Panc1 (cell line): Measurements from ENCODE around the gene EFNA5. TPM values are rescaled to one million over a fixed set of nuclear protein-coding genes. Genes with fewer than 3 reads are reported as not detected.

Experiments
- ATAC-seq: fragments of 200-7000 bp; cut with Tn5 transposase; 2 replicates; pipeline ENCODE4 v1.9.1; 2020; ENCODE audit warnings: mild to moderate bottlenecking, moderate library complexity
- BruUV-seq: library from RNA; stranded (reverse); fragments of 400-500 nt; replicated peaks from 2 replicates; lab custom pipeline; 2021; lab: Mats Ljungman, UMichigan
- CTCF ChIA-PET: fragments of 300-600 bp; sonication (Branson Sonifier 250); formaldehyde crosslinking; loops from one replicate; lab custom pipeline; 2022; ENCODE audit warnings: antibody characterized with exemption; lab: Charles Lee
- POLR2A ChIA-PET: fragments of 300-600 bp; sonication (Branson Sonifier 250); formaldehyde crosslinking; loops from one replicate; lab custom pipeline; 2022; ENCODE audit warnings: antibody characterized with exemption; lab: Charles Lee
- DNase-seq: peaks from one replicate; pipeline ENCODE4 v3.0.0-alpha.2; 2010; ENCODE audit warnings: low read depth, low spot score
- H3K27ac ChIP-seq: 2 replicates; pipeline ENCODE4 v1.5.1; 2011; ENCODE audit warnings: mild to moderate bottlenecking, low read length, inconsistent platforms
- H3K27me3 ChIP-seq: fragments of 200-500 bp; sonication (Bioruptor generic); 2 replicates; pipeline ENCODE4 v1.6.0; 2014; ENCODE audit warnings: low read length, inconsistent platforms; ENCODE audit not compliant: control insufficient read depth, insufficient read depth
- H3K36me3 ChIP-seq: fragments of 200-500 bp; sonication (Bioruptor generic); 2 replicates; pipeline ENCODE4 v1.5.1; 2014; ENCODE audit warnings: inconsistent platforms, mild to moderate bottlenecking, low read length, moderate library complexity; ENCODE audit not compliant: control insufficient read depth, insufficient read depth
- H3K4me1 ChIP-seq: 2 replicates; pipeline ENCODE4 v1.5.1; 2011; ENCODE audit warnings: inconsistent platforms, mild to moderate bottlenecking, low read length, moderate library complexity; ENCODE audit not compliant: control insufficient read depth, insufficient read depth
- H3K4me3 ChIP-seq, 2 experiments: 2 replicates each; pipeline ENCODE4 v1.5.1; 2011 to 2012; ENCODE audit warnings: low read depth in 2 of 2, low read length in 2 of 2, mild to moderate bottlenecking in 2 of 2, inconsistent platforms in 1 of 2, moderate library complexity in 1 of 2
- H3K9me3 ChIP-seq: fragments of 200-500 bp; sonication (Bioruptor generic); 2 replicates; pipeline ENCODE4 v1.5.1; 2014; ENCODE audit warnings: low read depth, mild to moderate bottlenecking, inconsistent platforms, low read length, moderate library complexity; ENCODE audit not compliant: control insufficient read depth, insufficient read depth
- CTCF ChIP-seq: fragments of 450-650 bp; IDR thresholded peaks from 2 replicates; pipeline ENCODE4 v1.5.1; 2017; ENCODE audit warnings: mild to moderate bottlenecking
- POLR2AphosphoS5 ChIP-seq: IDR thresholded peaks from 2 replicates; pipeline ENCODE4 v1.6.1; 2012; ENCODE audit warnings: mild to moderate bottlenecking, low read depth, low read length, moderate library complexity
- SIN3A ChIP-seq: IDR thresholded peaks from 2 replicates; pipeline ENCODE4 v1.6.1; 2012; ENCODE audit warnings: low read depth, mild to moderate bottlenecking, low read length, moderate library complexity, borderline replicate concordance; ENCODE audit not compliant: insufficient read depth
- TCF7L2 ChIP-seq: IDR thresholded peaks from 2 replicates; pipeline ENCODE4 v1.6.1; 2011; ENCODE audit warnings: mild to moderate bottlenecking, low read depth, low read length, inconsistent platforms
- in situ Hi-C: cut with HindIII; loops from 2 replicates; pipeline ENCODE4 v1.10.0; 2016; ENCODE audit warnings: low sequenced_read_pairs, low pct_unique_long_range_greater_than_20kb
- intact Hi-C: fragments of 100-400 bp; cut with micrococcal nuclease; formaldehyde crosslinking; loops from one replicate; pipeline ENCODE4 v1.10.0; 2022; ENCODE audit not compliant: unreplicated experiment
- total RNA-seq: library from RNA; stranded (reverse); gene quantifications from one replicate; pipeline ENCODE4 v1.2.1, GENCODE V29; 2021; ENCODE audit not compliant: unreplicated experiment
- TF ChIP-seq, protein P1 (sequence below), 2 experiments: IDR thresholded peaks; 2 replicates each; pipeline ENCODE4 v1.6.1; 2011 to 2012; ENCODE audit warnings: low read depth in 2 of 2, control low read depth in 1 of 2, low read length in 1 of 2, mild to moderate bottlenecking in 1 of 2, moderate library complexity in 1 of 2; ENCODE audit not compliant: insufficient read depth in 1 of 2

The EFNA5 gene
- total RNA-seq, 1 experiment from 2014 or later = 30.5 TPM

DNA sequence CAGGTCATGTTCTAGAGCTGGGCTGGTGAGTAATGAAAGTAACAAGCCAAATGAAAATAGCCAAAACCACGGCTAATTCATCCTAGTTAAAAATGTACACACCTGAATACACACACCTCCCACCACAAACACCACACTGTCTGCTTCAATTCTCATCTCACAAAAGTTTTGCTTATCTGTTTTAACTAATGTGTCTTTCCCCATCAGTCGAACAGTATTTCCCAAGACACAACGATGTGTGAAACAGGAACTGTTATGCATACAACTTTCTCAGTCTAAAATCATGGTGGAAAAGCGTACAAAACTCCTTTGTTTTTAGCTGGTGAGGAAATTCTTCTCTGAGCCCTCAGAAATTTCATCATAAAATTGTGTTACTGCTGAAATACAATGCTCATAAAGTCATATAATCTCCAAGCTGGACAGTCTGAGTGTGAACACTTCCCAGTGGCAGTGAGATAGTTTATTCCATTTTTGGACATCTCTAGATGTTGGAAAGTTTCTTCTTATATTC lies 242.4 kb downstream of the EFNA5 start:
- ATAC-seq (no peak), DNase-seq (no peak)
- H3K27ac ChIP-seq = peak overlapping the region; percentile 77
- no peaks in the 10 kb centered on the region for H3K9me3 ChIP-seq
- no peaks in the 10 kb centered on the region for H3K27me3 ChIP-seq
- no peaks in the 10 kb centered on the region for H3K36me3 ChIP-seq
- in situ Hi-C loops = no loop called here
- intact Hi-C loops = no loop called here
- TF ChIP-seq SIN3A = no peak
- no peak for TF ChIP-seq CTCF
- TF ChIP-seq TCF7L2 = no peak
- TF ChIP-seq, protein P1, sequence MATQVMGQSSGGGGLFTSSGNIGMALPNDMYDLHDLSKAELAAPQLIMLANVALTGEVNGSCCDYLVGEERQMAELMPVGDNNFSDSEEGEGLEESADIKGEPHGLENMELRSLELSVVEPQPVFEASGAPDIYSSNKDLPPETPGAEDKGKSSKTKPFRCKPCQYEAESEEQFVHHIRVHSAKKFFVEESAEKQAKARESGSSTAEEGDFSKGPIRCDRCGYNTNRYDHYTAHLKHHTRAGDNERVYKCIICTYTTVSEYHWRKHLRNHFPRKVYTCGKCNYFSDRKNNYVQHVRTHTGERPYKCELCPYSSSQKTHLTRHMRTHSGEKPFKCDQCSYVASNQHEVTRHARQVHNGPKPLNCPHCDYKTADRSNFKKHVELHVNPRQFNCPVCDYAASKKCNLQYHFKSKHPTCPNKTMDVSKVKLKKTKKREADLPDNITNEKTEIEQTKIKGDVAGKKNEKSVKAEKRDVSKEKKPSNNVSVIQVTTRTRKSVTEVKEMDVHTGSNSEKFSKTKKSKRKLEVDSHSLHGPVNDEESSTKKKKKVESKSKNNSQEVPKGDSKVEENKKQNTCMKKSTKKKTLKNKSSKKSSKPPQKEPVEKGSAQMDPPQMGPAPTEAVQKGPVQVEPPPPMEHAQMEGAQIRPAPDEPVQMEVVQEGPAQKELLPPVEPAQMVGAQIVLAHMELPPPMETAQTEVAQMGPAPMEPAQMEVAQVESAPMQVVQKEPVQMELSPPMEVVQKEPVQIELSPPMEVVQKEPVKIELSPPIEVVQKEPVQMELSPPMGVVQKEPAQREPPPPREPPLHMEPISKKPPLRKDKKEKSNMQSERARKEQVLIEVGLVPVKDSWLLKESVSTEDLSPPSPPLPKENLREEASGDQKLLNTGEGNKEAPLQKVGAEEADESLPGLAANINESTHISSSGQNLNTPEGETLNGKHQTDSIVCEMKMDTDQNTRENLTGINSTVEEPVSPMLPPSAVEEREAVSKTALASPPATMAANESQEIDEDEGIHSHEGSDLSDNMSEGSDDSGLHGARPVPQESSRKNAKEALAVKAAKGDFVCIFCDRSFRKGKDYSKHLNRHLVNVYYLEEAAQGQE (IDR thresholded peaks at IDR 0.05; ENCODE audit: insufficient read depth in 1 of 2, low read depth in 2 of 2, low read length in 1 of 2) = no peak
- TF ChIP-seq POLR2AphosphoS5 = no peak
- peaks cover 65% of the 10 kb centered on the region for H3K4me1 ChIP-seq
- ChIA-PET POLR2A (interaction anchor here (1.2 kb wide), 1 partner anchor 37 kb away, joined by 4 read pairs; no protein-coding TSS in a partner anchor), CTCF (no interaction called here)
- peak overlapping the region; percentile 1 to 26; a peak in 2 of 4 replicates for H3K4me3 ChIP-seq
- BruUV-seq = no TSS peak

- no TSS peak for BruUV-seq
- DNase-seq (no peak), ATAC-seq (no peak)
- ChIA-PET POLR2A (no interaction called here), CTCF (no interaction called here)
- intact Hi-C loops = no loop called here
- TF ChIP-seq SIN3A = no peak
- Histone ChIP-seq H3K36me3 (no peaks in the 10 kb centered on the region), H3K4me3 (no peak overlapping the region), H3K9me3 (no peaks in the 10 kb centered on the region), H3K27me3 (no peaks in the 10 kb centered on the region), H3K27ac (peak overlapping the region; percentile 83), H3K4me1 (peaks cover 62% of the 10 kb centered on the region)
- in situ Hi-C loops = no loop called here
Observed at GRCh38 chr5:107426872-107427271, 243.9 kb downstream of the EFNA5 start.

DNA sequence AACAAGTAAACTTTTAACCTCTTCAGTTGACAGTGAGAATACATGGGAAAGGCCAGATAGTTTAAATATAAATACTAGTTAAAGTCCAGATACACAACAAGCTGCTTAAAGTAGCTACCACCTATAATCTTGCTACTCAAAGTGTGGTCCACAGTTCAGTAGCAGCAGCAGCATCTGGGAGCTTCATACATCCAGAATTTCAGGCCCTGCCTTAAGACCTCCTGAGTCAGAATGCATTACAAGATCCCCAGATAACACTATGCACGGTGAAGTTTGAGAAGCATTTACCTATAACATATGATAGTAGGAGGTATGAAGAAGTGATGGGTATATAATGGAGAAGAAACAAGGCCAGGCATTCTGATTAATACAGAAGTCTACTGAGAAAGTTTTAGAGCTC lies 244.5 kb downstream of the EFNA5 start:
- BruUV-seq = no TSS peak
- peak; percentile 65 for ATAC-seq
- DNase-seq = no peak
- Histone ChIP-seq H3K36me3 (no peaks in the 10 kb centered on the region), H3K4me3 (no peak overlapping the region), H3K4me1 (peaks cover 57% of the 10 kb centered on the region), H3K27me3 (no peaks in the 10 kb centered on the region), H3K27ac (peak overlapping the region; percentile 83), H3K9me3 (no peaks in the 10 kb centered on the region)
- TF ChIP-seq, protein P1 (IDR thresholded peaks at IDR 0.05; ENCODE audit: insufficient read depth in 1 of 2, low read depth in 2 of 2, low read length in 1 of 2) = no peak
- TF ChIP-seq CTCF (no peak), SIN3A (no peak), POLR2AphosphoS5 (no peak), TCF7L2 (no peak; the same call in 1 of the 2 replicates)
- ChIA-PET CTCF (interaction anchor here (0.9 kb wide), 1 partner anchor 336 kb away, joined by 3 read pairs; no protein-coding TSS in a partner anchor), POLR2A (no interaction called here)
- in situ Hi-C loops (no loop called here), intact Hi-C loops (no loop called here)
